Large intestine (tissue), 3 donors: ENCODE results near the gene TSTD1. TPM values are rescaled to one million over a fixed set of nuclear protein-coding genes. Genes with fewer than 3 reads are reported as not detected.

Experiments used
- DNase-seq, 2 donors: peaks; one replicate each; pipeline versions ENCODE4 v3.0.0 to v3.0.0-alpha.2; 2013
- H3K27ac ChIP-seq: one replicate; pipeline ENCODE4 v1.5.1; 2013; ENCODE audit warnings: low read length
- H3K27me3 ChIP-seq: 2 replicates; pipeline ENCODE4 v1.6.1; 2013; ENCODE audit warnings: low read length; ENCODE audit not compliant: control insufficient read depth, insufficient read depth
- H3K36me3 ChIP-seq: 2 replicates; pipeline ENCODE4 v1.6.1; 2013; ENCODE audit warnings: low read length; ENCODE audit not compliant: control insufficient read depth, insufficient read depth
- H3K4me1 ChIP-seq: one replicate; pipeline ENCODE4 v1.6.1; 2013; ENCODE audit warnings: low read length; ENCODE audit not compliant: control insufficient read depth, insufficient read depth
- H3K4me3 ChIP-seq: one replicate; pipeline ENCODE4 v1.5.1; 2013; ENCODE audit warnings: low read length
- H3K9me3 ChIP-seq: one replicate; pipeline ENCODE4 v1.6.1; 2013; ENCODE audit warnings: mild to moderate bottlenecking, low read depth, low read length, moderate library complexity; ENCODE audit not compliant: control insufficient read depth
- WGBS: methylation state at CpG from one replicate; pipeline ENCODE4 v1.1.5; 2013; ENCODE audit warnings: low lambda C conversion rate; ENCODE audit not compliant: insufficient coverage; 5-methylcytosine and 5-hydroxymethylcytosine counted together
- polyA plus RNA-seq: library from polyadenylated mRNA; unstranded; fragments of 120-200 nt; gene quantifications from one replicate; pipeline ENCODE4 v1.2.1, GENCODE V29; 2013

Gene TSTD1
- polyA plus RNA-seq, 1 donor, result 60.9 TPM

DNA sequence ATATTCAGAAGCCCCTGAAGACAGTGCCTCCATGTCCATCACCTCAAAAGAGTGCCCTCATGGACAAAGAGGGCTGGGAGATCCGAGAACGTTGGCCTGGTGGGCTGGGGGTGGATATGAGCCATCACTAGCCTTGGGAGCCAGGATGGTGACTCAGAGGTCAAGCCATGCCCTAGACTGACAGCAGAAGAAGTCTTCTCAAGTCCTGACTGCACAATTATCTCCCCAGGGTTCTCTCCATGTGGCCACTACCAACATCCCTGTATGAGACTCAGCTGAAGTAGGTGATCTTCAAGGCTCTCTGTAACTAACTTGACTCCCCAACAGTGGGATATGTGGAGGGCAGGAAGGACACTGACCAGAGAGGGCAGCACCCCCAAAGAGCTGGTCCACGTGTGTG is 14.1 kb upstream of the TSTD1 start:
- no peak overlapping the region for H3K27ac ChIP-seq
- H3K9me3 ChIP-seq, result peaks cover 19% of the 10 kb centered on the region
- no peak for DNase-seq
- no CpG with 5 or more reads among the region's 3 CpGs for WGBS
- no peaks in the 10 kb centered on the region for H3K36me3 ChIP-seq
- H3K4me3 ChIP-seq, result no peak overlapping the region
- peaks cover 10% of the 10 kb centered on the region for H3K27me3 ChIP-seq
- no peaks in the 10 kb centered on the region for H3K4me1 ChIP-seq

DNA sequence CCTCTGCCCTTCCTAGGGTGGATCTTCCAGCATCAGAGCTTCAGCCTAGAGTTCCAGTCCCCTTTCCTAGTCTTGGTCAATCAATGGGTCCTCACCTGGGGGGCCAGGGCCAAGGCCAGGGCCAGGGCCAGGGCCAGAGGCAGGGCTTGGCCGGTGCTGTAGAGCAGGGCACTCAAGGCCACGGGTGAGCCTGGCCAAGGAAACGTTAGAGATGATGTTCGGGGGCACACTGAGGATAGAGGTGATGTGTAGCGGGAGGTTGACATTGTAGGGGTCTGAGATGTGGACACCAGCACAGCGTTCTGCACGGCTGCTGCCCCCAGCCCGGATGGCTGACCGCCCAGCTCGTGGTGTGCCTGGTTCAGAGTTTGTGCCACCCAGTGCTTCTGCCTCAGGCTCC is 12.5 kb upstream of the TSTD1 start:
- H3K9me3 ChIP-seq, result peaks cover 26% of the 10 kb centered on the region
- no peak overlapping the region for H3K4me3 ChIP-seq
- no peak overlapping the region for H3K27ac ChIP-seq
- WGBS, result no CpG with 5 or more reads among the region's 10 CpGs
- no peaks in the 10 kb centered on the region for H3K36me3 ChIP-seq
- DNase-seq, result no peak
- H3K4me1 ChIP-seq, result peaks cover 2% of the 10 kb centered on the region
- H3K27me3 ChIP-seq, result peaks cover 8% of the 10 kb centered on the region

DNA sequence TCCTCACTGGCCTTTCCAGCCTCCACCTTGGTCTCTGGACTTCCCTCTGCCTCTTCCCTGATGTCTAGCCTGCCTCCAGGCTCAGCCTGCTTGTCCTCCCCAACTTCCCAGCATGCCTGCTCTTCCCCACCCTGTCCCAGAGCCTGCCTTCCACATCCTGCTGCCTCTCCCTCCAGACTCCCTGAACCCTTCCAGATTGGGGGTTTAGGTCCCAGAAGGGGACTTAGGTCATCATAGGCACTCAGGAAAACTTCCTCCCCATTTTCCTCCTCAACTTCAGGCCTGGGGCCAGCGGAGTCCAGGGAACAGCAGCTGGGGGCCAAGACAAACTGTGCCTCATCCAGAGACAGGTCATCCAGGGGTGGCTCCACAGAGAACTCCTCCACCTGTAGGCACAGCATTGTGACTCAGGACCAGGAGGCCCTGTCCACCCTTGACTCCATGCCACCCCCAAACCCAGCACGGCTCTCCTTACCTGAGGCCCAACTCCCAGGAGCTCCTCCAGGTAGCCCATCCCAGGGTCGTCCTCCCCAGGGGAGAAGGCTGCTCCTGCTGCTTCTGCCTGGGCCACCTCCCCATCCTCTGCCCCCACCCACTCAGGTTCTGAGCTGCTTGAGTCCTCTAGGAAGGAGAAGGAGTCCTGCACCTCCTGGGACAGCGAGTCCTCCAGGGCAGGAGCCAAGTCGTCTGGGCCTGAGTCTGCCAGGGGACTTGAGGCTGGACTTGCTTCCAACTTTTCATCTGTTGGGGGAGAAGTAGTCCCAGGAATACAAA is 10.4 kb upstream of the TSTD1 start:
- Histone ChIP-seq H3K36me3 (no peaks in the 10 kb centered on the region), H3K4me3 (no peak overlapping the region), H3K27ac (no peak overlapping the region), H3K4me1 (peaks cover 5% of the 10 kb centered on the region), H3K9me3 (peaks cover 26% of the 10 kb centered on the region), H3K27me3 (peaks cover under 1% of the 10 kb centered on the region)
- no peak for DNase-seq
- WGBS, result no CpG with 5 or more reads among the region's 5 CpGs

DNA sequence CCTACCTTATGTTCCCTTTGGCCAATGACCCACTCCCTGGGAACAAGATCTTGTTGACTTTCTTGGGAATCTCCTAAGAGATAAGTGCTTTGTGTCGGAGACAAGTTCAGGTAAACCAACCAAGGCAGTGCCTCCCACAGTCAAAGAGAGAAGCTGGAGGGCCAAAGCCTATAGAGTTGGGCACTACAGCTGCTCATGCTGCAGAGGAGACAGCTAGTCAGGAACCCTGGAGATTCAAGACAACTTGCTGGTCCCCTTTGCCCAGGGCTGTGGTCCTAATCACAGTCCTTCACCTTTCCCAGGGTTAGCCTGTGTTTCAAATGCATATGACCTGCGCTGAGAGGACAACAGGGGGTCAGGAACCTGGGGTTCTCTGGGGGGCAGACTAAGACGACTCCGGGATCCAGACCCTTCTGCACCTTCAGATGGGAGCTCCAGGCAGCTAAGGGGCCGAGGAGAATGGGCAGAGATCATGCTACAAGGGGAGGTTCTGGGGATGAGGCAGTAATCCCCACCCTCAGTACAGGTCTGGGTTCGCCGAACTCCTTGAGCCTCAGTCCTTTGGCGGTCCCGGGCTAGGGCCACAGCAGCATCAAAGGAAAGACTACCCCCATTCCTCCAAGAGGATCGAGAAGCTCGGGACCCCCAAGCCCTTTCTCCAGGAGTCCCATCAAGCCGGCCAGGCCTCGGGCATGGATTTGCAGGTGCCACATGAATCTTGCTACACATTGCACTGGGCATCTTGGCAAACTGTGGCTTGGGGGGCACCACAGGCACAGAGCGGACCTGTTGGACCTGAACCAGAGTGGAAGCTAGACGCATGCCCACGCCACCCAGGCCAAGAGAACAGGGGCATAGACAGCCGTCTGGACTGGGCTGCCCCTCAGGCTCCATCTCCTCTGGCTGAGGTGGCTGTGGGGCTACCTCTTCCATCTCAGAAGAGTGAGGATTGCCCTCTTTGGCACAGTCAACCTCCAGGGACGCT is 9.0 kb upstream of the TSTD1 start:
- H3K27ac ChIP-seq, result no peak overlapping the region
- no CpG with 5 or more reads among the region's 18 CpGs for WGBS

DNA sequence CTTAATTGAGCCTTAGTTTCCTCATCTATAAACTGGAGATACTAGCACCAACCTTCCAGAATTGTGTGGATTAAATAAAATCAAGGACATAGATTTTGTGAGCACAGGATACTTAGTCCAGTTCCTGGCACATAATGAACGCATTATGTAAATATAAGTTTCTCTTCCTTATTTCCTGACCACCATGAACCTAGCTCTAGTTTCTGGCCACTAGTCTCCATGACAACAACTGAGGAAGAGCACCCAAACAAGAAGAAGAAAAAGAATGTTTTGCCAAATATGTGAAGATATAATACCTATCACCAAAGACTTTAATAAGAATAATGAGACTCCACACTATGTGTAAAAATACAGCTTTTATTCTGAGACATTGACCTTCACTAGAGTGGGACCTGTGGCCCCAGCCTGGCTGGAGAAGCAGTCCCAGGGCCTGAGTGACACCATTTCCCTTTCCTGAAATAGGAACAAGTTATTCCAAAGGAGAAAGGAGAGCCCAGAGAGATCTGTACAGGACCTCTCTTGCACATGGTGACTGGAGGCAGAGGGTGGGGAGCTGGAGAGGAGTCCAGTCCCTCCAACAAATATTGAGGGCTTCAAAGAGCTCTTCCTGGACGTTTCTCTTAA is 8.0 kb upstream of the TSTD1 start:
- Histone ChIP-seq H3K27me3 (no peaks in the 10 kb centered on the region), H3K36me3 (peaks cover 15% of the 10 kb centered on the region), H3K4me3 (peak overlapping the region; percentile 78), H3K4me1 (peaks cover 6% of the 10 kb centered on the region), H3K9me3 (peaks cover 26% of the 10 kb centered on the region), H3K27ac (peak overlapping the region; percentile 94)
- no peak for DNase-seq
- 80% methylated on average over 1 of the region's 2 CpGs for WGBS

More for the DNA sequence above, 9.0 kb upstream of the TSTD1 start:
- peaks cover 6% of the 10 kb centered on the region for H3K4me1 ChIP-seq
- H3K36me3 ChIP-seq, result peaks cover 5% of the 10 kb centered on the region
- no peak for DNase-seq
- H3K27me3 ChIP-seq, result no peaks in the 10 kb centered on the region
- no peak overlapping the region for H3K4me3 ChIP-seq
- peaks cover 26% of the 10 kb centered on the region for H3K9me3 ChIP-seq

DNA sequence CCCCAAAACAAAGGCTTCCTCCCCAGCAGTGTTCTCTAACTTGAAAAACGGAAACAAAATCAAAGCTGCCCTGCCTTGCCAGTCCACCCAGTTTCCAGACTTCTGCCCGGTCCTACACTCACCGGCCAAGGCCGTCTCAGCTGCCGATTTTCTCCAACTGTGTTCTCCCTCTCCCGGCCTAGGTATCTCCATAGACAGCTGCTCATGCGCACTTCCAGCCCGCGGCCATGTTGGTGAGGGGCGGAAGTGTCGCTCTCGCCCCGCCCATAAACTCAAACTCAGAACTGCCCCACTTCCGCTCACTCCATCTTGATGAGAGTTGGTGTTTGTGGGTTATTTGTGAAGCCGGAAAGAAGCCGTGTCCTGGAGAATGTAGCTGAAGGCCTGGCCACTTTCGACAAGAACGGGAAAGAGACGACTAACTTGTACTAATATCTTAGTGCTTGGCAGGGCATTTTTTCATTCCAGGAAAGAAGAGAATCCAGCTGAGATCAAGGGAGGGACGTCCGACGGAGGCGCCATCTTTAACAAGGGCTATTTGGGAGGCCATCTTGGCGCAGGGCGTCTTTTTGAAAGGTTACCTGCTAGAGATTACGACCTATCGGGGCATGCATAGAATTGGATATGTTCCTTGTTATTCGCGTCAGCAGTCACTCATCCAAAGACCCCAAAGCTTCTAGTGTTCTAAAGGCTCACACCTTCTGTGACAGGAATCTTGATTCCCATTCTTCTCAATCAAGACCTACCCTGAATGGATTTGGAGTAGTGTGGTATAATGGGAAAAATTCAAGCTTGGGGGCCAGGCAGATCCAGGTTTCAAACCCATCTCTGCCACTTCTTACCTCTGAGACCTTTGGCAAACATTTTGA is 7.2 kb upstream of the TSTD1 start, which contains the start of gene USF1:
USF1 (minus strand) TSS at position 242 of the 869 bp plus-strand sequence. CDS start 2,702 bp downstream, outside the sequence.
- peak within 1 kb of the TSS; percentile 78 for H3K4me3 ChIP-seq
- H3K36me3 ChIP-seq, result peaks cover 23% of the 10 kb centered on the region
- peak; percentile 97 to 99 for DNase-seq
- 2% methylated on average over 7 of the region's 29 CpGs for WGBS
- H3K9me3 ChIP-seq, result peaks cover 22% of the 10 kb centered on the region
- H3K27me3 ChIP-seq, result no peaks in the 10 kb centered on the region
- peak within 1 kb of the TSS; percentile 94 for H3K27ac ChIP-seq
- H3K4me1 ChIP-seq, result peaks cover 6% of the 10 kb centered on the region

DNA sequence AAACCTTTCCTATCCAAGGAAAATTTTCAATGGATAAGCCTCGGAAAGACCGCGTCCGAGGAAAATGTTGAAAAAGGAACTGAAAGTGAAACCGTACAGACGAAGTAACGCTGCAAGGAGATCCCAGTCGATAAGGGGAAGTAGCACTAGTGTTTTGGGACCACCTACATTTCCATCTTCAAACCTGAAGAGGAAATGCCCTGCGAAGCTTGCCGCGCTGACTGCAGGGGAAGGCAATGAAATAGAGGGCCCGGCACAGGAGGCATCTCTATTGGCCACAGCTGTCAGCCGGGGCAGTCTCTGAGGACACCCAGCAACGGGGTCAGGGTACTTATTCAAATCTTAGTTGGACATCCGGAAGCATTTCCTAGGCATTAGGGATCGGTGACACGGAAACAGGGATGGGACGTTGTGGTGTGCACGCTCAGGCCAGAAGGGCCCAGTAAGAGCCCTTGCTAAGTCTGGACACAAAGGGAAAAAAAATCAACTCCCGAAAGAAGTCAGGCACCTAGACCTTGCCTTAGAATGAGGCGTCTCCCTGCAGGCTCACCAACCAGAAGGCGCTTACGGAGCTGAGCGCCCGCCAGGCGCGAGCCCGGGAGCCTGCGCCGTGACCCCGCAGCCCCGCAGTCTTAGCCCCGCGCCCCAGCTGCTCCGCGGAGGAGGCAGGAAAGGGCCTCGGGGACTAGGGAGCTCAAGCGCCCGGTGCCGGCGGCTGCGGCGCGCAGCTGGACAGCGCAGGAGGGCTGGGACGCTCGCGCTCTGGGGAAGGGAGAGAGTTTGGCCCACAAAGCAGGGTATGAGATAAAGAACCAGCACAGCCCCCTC is 6.4 kb upstream of the TSTD1 start:
- H3K27me3 ChIP-seq, result no peaks in the 10 kb centered on the region
- peak; percentile 63 to 86 for DNase-seq
- H3K27ac ChIP-seq, result peak overlapping the region; percentile 94
- no CpG with 5 or more reads among the region's 48 CpGs for WGBS
- peaks cover 6% of the 10 kb centered on the region for H3K4me1 ChIP-seq
- peak overlapping the region; percentile 78 for H3K4me3 ChIP-seq
- H3K9me3 ChIP-seq, result peaks cover 22% of the 10 kb centered on the region
- H3K36me3 ChIP-seq, result peaks cover 31% of the 10 kb centered on the region

DNA sequence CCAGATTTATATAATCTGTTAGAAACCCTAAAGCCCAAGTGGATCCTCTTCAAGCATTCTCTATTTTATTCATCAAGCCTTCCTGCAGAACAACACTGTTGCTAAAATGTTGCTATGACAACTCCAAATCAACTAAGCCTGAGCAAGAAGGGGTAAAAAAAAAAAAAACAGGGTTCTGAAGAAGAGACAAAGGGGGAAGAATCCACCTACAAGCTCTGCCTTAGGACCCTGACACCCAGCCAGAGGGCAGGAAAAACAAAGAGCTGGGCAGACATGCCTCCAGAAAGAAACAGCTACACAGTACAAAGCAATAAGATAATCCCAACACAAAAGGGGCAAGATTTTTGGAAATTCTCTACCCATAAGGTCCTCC is 5.8 kb upstream of the TSTD1 start:
- H3K9me3 ChIP-seq, result peaks cover 22% of the 10 kb centered on the region
- peaks cover 37% of the 10 kb centered on the region for H3K36me3 ChIP-seq
- no peak for DNase-seq
- no peaks in the 10 kb centered on the region for H3K27me3 ChIP-seq
- peak overlapping the region; percentile 94 for H3K27ac ChIP-seq
- H3K4me3 ChIP-seq, result peak overlapping the region; percentile 78
- H3K4me1 ChIP-seq, result peaks cover 8% of the 10 kb centered on the region

DNA sequence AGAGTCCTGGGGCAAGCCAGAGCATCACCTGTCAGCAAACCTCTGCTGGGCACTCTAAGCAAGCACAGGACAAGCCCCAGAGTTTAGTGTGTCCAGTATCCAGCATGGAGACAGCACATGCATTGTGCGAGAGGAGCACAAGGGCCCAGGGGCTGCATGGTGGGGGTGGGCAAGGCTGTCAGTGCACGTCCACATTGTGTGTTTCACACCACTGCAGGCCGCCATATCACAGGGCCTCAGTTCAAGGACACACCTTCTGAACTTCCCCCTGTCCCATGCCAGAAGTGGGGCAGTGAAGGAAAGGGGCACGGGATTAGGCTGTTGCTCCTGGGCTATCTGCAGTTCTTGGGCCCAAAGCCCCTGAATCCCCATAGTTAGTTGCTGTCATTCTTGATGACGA is 782 bp upstream of the TSTD1 start:
- Histone ChIP-seq H3K27ac (peak overlapping the region; percentile 68), H3K36me3 (peaks cover 40% of the 10 kb centered on the region), H3K9me3 (no peaks in the 10 kb centered on the region), H3K4me1 (peaks cover 18% of the 10 kb centered on the region), H3K27me3 (no peaks in the 10 kb centered on the region), H3K4me3 (no peak overlapping the region)
- no peak for DNase-seq
- WGBS, result no CpG with 5 or more reads among the region's 5 CpGs
